Natural killer cell treated with Interleukin-12 subunit alpha and Interleukin-12 subunit beta and Interleukin-15 and Interleukin-18, amount 100 ng/mL, for 72 hours (primary cell): ENCODE results near the gene ARF6. TPM values are rescaled to one million over a fixed set of nuclear protein-coding genes. Genes with fewer than 3 reads are reported as not detected.
"Not testable (repeated sequence)": the region's sequence is repeated elsewhere in the genome, so short reads cannot be mapped to it uniquely, and the experiment has no call there.

Experiments
- ATAC-seq, 2 donors: fragments of 150-1000 bp; cut with Tn5 transposase in 1 of 2; sonication (Bioruptor Pico), chemical (Tn5 transposase) in 1 of 2; 2 replicates each; pipeline ENCODE4 v1.10.0; 2021
- DNase-seq: peaks from one replicate; pipeline ENCODE4 v3.0.0; 2022; ENCODE audit warnings: low spot score
- H3K27ac Mint-ChIP-seq, 2 donors: 1 replicate in 1 of 2; 2 replicates in 1 of 2; pipeline ENCODE4 v1.8.0; 2022; ENCODE audit warnings: mixed read lengths in 2 of 2, mild to moderate bottlenecking in 1 of 2, moderate library complexity in 1 of 2
- H3K27me3 Mint-ChIP-seq, 2 donors: 1 replicate in 1 of 2; 2 replicates in 1 of 2; pipeline ENCODE4 v1.8.0; 2022; ENCODE audit warnings: mixed read lengths in 2 of 2
- H3K36me3 Mint-ChIP-seq: one replicate; pipeline ENCODE4 v1.8.0; 2022; ENCODE audit warnings: mixed read lengths
- H3K4me1 Mint-ChIP-seq, 2 donors: 1 replicate in 1 of 2; 2 replicates in 1 of 2; pipeline ENCODE4 v1.8.0; 2022; ENCODE audit warnings: low read depth in 2 of 2, mixed read lengths in 2 of 2, mild to moderate bottlenecking in 1 of 2
- H3K4me3 Mint-ChIP-seq: one replicate; pipeline ENCODE4 v1.8.0; 2022; ENCODE audit warnings: mixed read lengths
- H3K9me3 Mint-ChIP-seq: 2 replicates; pipeline ENCODE4 v1.8.0; 2022; ENCODE audit warnings: mixed read lengths
- total RNA-seq, 2 donors: library from RNA; stranded (reverse); gene quantifications; one replicate each; pipeline ENCODE4 v1.2.3, GENCODE V29; 2022

ARF6 gene
- total RNA-seq, 2 donors from 2014 or later: 147 to 175 TPM

DNA sequence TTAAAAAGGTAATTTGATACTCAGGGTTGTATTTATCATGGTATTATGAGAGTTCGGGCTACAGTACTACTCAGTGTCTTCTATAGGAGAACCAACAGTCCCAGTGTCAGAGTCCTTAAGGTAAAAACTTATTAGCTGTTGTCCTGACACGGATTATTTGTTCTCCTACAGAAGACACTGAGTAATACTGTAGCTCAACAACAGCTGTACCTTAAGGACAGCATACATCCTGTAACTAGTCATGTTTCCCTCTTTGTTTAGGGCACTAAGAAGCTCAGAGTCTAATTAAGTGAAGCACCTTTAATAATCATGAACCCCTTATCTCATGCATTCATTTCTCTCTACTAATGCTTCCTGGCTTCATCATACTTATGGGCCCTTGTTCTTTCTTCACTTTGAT, 33.9 kb downstream of the ARF6 start:
- Mint-ChIP-seq H3K9me3 (no peaks in the 10 kb centered on the region), H3K4me1 (peaks cover 7 to 14% of the 10 kb centered on the region in 2 donors), H3K27me3 (no peaks in the 10 kb centered on the region), H3K27ac (no peak overlapping the region), H3K36me3 (no peaks in the 10 kb centered on the region), H3K4me3 (no peak overlapping the region)
- no peak for ATAC-seq
- no peak for DNase-seq

DNA sequence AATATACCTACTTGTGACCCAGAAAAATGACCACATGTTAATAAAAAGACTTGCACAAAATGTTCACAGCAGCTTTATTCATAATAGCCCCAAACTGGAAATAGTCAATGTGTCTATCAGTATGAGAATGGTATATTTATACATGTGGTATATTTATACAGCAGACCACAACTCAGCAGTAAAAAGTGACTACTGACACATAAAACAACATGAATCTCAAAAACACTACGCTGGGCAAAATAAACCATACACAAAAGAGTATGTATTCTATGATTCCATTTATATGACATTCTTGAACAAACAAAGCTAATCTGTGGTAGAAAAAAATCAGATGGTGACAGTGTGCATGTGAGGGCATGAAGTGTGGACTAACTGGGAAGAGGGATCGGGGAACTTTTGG, 35.1 kb downstream of the ARF6 start:
- ATAC-seq (no peak), DNase-seq (no peak)
- Mint-ChIP-seq H3K4me3 (no peak overlapping the region), H3K36me3 (no peaks in the 10 kb centered on the region), H3K9me3 (no peaks in the 10 kb centered on the region), H3K27ac (peak overlapping the region in 1 of 2 donors; percentile 22), H3K27me3 (no peaks in the 10 kb centered on the region), H3K4me1 (peaks cover 7 to 14% of the 10 kb centered on the region in 2 donors)

DNA sequence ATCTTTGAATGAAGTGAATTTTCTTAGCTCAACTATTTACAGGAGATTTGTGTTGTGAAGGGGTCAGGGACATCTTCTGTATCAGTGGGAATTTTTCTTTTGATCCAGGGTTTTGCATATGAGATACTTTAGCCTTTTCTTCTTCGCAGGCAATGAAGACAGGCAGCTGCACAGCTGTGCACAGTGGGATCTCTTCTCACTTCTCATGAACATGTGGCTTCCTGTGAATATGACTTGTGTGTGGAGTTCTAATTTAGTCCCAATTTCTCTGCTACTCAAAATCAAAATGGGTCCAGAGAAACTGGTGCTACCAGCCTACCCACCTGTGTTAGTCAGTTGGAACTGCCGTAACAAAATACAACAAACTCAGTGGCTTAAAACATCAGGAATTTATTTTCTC, 37.8 kb downstream of the ARF6 start:
- Mint-ChIP-seq H3K27me3 (no peaks in the 10 kb centered on the region), H3K36me3 (no peaks in the 10 kb centered on the region), H3K9me3 (no peaks in the 10 kb centered on the region), H3K27ac (peak overlapping the region; percentile 48 to 89), H3K4me1 (peaks cover 7 to 11% of the 10 kb centered on the region in 2 donors), H3K4me3 (peak overlapping the region; percentile 45)
- ATAC-seq (no peak), DNase-seq (no peak)

DNA sequence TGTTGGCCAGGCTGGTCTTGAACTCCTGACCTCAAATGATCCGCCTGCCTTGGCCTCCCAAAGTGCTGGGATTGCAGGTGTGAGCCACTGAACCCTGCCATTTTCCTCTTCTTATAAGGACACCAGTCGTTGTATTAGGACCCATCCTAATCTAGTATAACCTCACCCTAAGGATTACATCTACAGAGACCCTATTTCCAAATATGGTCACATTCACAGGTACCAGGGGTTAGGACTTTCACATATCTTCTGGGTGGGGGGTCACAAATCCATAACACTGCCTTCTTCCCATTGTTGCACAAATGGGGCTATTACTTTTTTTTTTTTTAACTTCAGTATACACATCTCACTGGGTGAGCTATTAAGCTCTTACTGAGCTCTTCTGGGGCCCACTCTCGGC, 38.6 kb downstream of the ARF6 start:
- Mint-ChIP-seq H3K36me3 (peaks cover 4% of the 10 kb centered on the region), H3K27me3 (no peaks in the 10 kb centered on the region), H3K4me3 (no peak overlapping the region), H3K27ac (peak overlapping the region; percentile 18 to 89), H3K9me3 (no peaks in the 10 kb centered on the region), H3K4me1 (peaks cover 7 to 13% of the 10 kb centered on the region in 2 donors)
- ATAC-seq (no peak), DNase-seq (no peak)

DNA sequence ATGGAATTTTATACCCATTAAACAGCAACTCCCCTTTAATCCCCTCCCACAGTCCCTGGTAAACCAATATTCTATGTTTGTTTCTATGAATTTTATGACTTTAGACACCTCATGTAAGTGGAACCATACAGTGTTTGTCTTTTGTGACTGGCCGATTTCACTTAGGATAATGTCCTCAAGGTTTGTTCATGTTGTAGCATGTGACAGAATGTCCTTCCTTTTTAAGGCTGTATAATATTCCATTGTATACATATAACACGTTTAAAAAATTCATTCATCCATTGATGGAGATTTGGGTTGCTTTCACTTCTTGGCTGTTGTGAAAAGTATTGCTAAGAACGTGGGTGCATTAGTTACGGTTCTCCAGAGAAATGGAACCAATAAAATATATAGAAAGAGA, 40.2 kb downstream of the ARF6 start:
- Mint-ChIP-seq H3K4me1 (peaks cover 7 to 15% of the 10 kb centered on the region in 2 donors), H3K27me3 (no peaks in the 10 kb centered on the region), H3K9me3 (no peaks in the 10 kb centered on the region), H3K4me3 (no peak overlapping the region), H3K27ac (peak overlapping the region in 1 of 2 donors; percentile 33), H3K36me3 (peaks cover 10% of the 10 kb centered on the region)
- no peak for DNase-seq
- no peak for ATAC-seq

DNA sequence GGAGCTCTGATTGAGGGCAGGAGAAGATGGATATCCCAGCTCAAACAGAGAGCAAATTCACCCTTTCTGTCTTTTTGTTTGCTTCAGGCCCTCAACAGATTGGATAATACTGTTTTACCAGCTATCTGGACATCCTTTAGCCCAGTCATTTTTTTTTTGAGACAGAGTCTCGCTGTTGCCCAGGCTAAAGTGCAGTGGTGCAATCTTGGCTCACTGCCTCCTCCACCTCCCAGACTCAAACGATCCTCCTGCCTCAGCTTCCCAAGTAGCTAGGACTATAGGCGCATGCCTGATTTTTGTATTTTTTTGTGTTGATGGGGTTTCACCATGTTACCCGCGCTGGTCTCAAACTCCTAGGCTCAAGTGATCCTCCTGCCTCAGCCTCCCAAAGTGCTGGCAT, 40.8 kb downstream of the ARF6 start:
- Mint-ChIP-seq H3K27ac (peak overlapping the region in 1 of 2 donors; percentile 33), H3K4me1 (peaks cover 7 to 13% of the 10 kb centered on the region in 2 donors), H3K4me3 (no peak overlapping the region), H3K36me3 (peaks cover 10% of the 10 kb centered on the region), H3K9me3 (no peaks in the 10 kb centered on the region), H3K27me3 (no peaks in the 10 kb centered on the region)
- ATAC-seq (no peak), DNase-seq (no peak)

DNA sequence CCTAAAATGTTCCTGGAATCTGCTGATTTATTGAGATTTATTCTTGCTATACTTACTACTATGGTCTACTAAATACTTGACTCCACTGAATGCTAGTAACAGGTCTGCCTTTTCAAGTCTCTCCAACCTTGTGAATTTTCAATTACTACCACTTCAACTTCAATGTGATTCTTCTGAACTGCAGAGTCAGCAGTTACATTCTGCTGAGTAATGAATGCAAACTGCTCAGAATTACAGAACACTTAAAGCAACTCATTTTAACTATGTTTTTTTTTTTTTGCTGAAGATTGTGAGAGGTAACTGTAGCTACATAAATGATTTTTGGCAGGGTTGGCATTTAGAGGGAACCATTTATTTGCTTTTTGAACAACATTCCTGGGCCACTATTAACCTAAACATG, 41.8 kb downstream of the ARF6 start:
- DNase-seq (no peak), ATAC-seq (no peak)
- Mint-ChIP-seq H3K4me3 (no peak overlapping the region), H3K4me1 (peaks cover 13 to 18% of the 10 kb centered on the region in 2 donors), H3K27ac (peak overlapping the region in 1 of 2 donors; percentile 28), H3K27me3 (no peaks in the 10 kb centered on the region), H3K36me3 (peaks cover 16% of the 10 kb centered on the region), H3K9me3 (peaks cover 4% of the 10 kb centered on the region)

DNA sequence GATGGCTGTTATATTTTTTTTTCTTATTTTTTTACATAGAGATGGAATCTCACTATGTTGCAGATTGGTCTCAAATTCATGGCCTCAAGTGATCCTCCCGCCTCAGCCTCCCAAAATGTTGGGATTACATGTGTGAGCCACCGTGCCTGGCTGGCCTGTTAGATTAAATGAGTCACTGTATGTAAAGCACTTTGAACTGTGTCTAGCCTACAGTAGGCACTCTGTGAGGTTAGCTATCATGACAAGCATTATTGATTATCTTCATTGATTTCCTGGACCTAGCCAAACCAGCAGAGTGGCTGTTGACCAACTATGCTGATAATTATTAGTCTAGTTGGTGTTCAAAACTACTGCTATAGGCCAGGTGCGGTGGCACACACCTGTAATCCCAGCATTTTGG, 42.6 kb downstream of the ARF6 start:
- Mint-ChIP-seq H3K27ac (peak overlapping the region in 1 of 2 donors; percentile 5), H3K27me3 (no peaks in the 10 kb centered on the region), H3K4me3 (no peak overlapping the region), H3K4me1 (peaks cover 19 to 24% of the 10 kb centered on the region in 2 donors), H3K36me3 (peaks cover 16% of the 10 kb centered on the region), H3K9me3 (peaks cover 4% of the 10 kb centered on the region)
- DNase-seq (no peak), ATAC-seq (no peak)

DNA sequence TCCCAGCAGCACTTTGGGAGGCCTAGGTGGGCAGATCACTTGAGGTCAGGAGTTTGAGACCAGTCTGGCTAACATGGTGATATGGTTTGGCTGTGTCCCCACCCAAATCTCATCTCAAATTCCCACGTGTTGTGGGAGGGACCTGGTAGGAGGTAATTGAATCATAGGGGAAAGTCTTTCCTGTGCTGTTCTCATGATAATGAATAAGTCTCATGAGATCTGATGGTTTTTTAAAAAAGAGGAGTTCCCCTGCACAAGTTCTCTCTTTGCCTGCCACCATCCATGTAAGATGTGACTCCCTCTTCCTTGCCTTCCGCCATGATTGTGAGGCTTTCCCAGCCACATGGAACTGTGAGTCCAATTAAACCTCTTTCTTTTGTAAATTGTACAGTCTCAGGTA, 43.4 kb downstream of the ARF6 start:
- peak overlapping the region in 1 of 2 donors; percentile 5 for H3K27ac Mint-ChIP-seq
- DNase-seq, H3K9me3 Mint-ChIP-seq, H3K27me3 Mint-ChIP-seq, ATAC-seq, H3K4me3 Mint-ChIP-seq: not testable (repeated sequence)
- peaks cover 22% of the 10 kb centered on the region in 2 donors for H3K4me1 Mint-ChIP-seq
- peaks cover 16% of the 10 kb centered on the region for H3K36me3 Mint-ChIP-seq

DNA sequence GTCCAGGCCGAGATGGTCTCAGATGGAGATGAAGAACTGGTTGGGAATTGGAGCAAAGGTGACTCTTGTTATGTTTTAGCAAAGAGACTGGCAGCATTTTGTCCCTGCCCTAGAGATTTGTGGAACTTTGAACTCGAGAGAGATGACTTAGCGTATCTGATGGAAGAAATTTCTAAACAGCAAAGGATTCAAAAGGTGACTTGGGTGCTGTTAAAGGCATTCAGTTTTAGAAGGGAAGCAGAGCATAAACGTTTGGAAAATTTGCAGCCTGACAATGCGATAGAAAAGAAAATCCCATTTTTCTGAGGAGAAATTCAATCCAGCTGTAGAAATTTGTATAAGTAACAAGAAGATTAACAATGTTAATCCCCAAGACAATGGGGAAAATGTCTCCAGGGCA, 44.0 kb downstream of the ARF6 start:
- H3K4me1 Mint-ChIP-seq: peaks cover 24 to 25% of the 10 kb centered on the region in 2 donors
- H3K27me3 Mint-ChIP-seq, H3K4me3 Mint-ChIP-seq, ATAC-seq, DNase-seq, H3K9me3 Mint-ChIP-seq: not testable (repeated sequence)
- peaks cover 16% of the 10 kb centered on the region for H3K36me3 Mint-ChIP-seq
- peak overlapping the region in 1 of 2 donors; percentile 5 for H3K27ac Mint-ChIP-seq

DNA sequence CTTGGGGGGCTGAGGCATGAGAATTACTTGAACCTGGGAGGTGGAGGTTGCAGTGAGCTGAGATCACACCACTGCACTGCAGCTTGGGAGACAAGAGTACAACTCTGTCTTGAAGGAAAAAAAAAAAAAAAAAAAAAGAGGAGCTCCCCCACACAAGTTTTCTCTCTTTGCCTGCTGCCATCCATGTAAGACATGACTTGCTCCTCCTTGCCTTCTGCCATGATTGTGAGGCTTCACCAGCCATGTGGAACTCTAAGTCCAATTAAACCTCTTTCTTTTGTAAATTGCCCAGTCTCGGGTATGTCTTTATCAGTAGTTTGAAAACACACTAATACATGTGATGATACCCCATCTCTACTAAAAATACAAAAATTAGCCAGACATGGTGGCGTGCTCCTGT, 46.3 kb downstream of the ARF6 start:
- not testable (repeated sequence) for DNase-seq, H3K4me3 Mint-ChIP-seq, H3K27me3 Mint-ChIP-seq, H3K9me3 Mint-ChIP-seq, ATAC-seq
- peaks cover 29% of the 10 kb centered on the region for H3K36me3 Mint-ChIP-seq
- peak overlapping the region; percentile 85 to 98 for H3K27ac Mint-ChIP-seq
- H3K4me1 Mint-ChIP-seq: peaks cover 32 to 39% of the 10 kb centered on the region in 2 donors

DNA sequence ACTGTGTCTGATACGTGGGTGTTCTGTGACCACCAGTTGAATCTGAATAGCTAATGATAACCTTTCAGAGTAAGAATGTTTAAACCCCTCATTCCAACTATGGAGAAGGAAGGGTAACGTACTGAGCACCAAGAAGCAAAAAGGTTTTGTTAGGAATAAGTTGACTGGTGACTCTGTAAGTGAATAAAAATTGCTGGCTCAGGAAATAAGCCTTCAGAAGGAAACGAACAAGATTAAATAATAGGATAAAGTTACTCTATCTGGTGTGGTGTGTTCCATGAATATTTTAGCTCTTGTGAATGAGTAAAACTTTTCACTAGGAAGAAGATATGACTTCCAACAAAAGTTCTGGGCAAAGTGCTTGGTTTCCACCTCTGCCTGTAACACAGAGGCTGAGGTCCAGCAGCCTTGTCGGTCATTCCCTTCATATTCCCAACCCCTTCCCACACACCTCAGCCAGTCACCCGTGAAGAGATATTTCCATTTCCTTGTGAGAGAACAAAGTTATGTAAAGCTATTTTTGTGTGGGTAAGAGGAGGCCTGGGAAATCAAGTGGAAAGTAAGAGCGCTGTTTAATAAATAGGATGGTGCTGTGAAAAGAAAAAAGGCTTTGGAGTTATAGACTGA, 47.1 kb downstream of the ARF6 start:
- peaks cover 29% of the 10 kb centered on the region for H3K36me3 Mint-ChIP-seq
- peak overlapping the region; percentile 56 for H3K4me3 Mint-ChIP-seq
- H3K27me3 Mint-ChIP-seq: no peaks in the 10 kb centered on the region
- peaks cover 7% of the 10 kb centered on the region for H3K9me3 Mint-ChIP-seq
- DNase-seq (no peak), ATAC-seq (no peak)
- H3K27ac Mint-ChIP-seq: peak overlapping the region; percentile 85 to 98
- peaks cover 33 to 39% of the 10 kb centered on the region in 2 donors for H3K4me1 Mint-ChIP-seq

DNA sequence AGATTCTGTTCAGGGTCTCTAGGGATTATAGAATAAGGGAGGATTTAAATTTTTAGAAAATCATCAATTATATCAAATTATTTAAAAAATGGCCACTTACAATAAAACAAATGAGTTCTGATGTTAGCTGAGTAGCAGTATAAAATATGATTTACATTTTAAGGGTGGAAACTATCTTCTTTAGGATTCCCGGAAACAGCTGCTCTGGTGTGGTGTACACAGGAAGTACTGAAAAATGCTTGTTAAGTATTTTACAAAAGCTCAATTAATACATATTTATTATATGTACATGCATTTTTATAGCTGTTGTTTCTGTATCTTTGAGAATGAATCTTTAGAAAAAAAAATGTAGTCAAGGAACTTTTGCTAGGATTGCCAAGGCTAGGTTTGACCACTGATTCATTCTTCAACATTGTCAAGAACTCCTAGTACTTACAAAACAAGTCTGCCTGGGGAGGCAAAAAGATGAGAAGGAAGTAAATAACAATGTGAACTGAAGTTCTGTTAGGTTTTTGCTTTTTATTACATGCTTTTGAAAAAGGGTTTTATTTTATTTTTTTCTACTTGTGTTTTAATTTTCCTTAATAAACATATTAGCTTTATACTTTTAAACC, 48.0 kb downstream of the ARF6 start:
- H3K4me1 Mint-ChIP-seq: peaks cover 42 to 47% of the 10 kb centered on the region in 2 donors
- peak in 1 of 2 donors; percentile 67 for ATAC-seq

DNA sequence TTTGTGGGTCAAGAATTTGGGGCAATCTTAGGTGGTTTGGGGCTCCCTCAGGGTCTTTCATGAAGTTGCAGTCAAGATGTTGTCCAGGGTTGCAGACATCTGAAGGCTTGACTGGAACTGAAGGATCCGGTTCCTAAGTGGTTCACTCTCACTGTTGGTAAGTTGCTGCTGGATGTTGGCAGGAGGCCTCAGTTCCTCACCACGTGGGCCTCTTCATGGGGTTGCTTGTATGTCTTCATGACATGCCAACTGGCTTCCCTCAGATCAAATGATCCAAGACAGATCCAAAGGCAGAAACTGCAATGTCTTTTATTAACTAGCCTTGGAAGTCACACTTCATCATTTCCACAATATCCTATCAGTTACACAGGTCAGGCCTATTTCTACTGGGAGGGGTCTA, 49.2 kb downstream of the ARF6 start:
- H3K27ac Mint-ChIP-seq: peak overlapping the region; percentile 52 to 78
- H3K4me1 Mint-ChIP-seq: peaks cover 47 to 58% of the 10 kb centered on the region in 2 donors
- peaks cover 7% of the 10 kb centered on the region for H3K9me3 Mint-ChIP-seq
- H3K36me3 Mint-ChIP-seq: peaks cover 19% of the 10 kb centered on the region
- no peak for DNase-seq
- ATAC-seq: no peak
- H3K4me3 Mint-ChIP-seq: no peak overlapping the region
- no peaks in the 10 kb centered on the region for H3K27me3 Mint-ChIP-seq

More for the DNA sequence above, 48.0 kb downstream of the ARF6 start:
- Mint-ChIP-seq H3K36me3 (peaks cover 29% of the 10 kb centered on the region), H3K27me3 (no peaks in the 10 kb centered on the region), H3K4me3 (peak overlapping the region; percentile 56), H3K27ac (peak overlapping the region; percentile 85 to 98), H3K9me3 (peaks cover 7% of the 10 kb centered on the region)
- no peak for DNase-seq
